Occipital lobe (tissue), 2 donors: ENCODE data around the gene IDH3G. TPM values are rescaled to one million over a fixed set of nuclear protein-coding genes. Genes with fewer than 3 reads are reported as not detected.

Experiments
- DNase-seq: peaks from one replicate; lab custom pipeline; 2025; lab: John Stamatoyannopoulos, UW
- total RNA-seq: library from RNA; depleted of rRNA; stranded (reverse); fragments of >200 nt; gene quantifications from one replicate; pipeline ENCODE4 v1.2.3, GENCODE V29; 2014

The IDH3G gene
- total RNA-seq, 1 donor from 2014 or later = 29.0 TPM

DNA sequence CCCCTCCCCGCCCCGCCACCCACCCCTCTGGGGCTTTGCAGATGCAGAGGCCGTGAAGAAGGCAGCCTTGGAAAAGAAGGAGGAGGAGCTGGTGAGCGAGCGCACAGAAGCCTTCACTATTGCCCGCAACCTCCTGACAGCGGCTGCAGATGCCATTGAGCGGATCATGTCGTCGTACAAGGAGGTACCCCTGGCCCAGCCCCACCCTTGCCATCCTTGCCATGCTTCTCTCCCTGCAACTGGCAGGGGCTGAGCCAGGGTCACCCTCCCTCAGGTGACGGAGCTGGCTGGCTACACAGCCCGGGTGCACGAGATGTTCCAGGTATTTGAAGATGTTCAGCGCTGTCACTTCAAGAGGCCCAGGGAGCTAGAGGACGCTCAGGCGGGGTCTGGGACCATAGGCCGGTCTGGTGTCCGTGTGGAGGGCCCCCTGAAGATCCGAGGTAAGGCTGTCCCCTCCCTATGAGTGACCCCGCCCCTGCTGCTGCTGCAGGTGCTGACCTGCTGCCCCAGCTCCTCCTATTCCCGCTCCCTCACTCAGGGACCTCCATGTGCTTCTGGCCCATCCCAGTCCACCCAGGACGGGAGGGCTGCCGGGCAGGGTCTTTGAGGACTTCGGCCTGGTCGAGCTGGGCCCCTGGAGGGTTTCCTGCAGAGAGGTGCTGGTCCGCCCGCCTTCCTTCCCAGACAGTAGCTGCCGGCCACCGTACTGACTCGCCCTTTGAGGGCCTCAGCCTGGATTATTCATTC lies 57.9 kb downstream of the IDH3G start:
- no peak for DNase-seq

Other genes with a start within 250 kb of the IDH3G start
- gene CCNQ, start 195.2 kb downstream of the IDH3G start, total RNA-seq = 17.3 TPM
- 1.7 TPM for gene DUSP9, start 147.2 kb downstream of the IDH3G start, total RNA-seq
- 27.5 TPM for gene PNCK, start 120.6 kb downstream of the IDH3G start, total RNA-seq
- 11.4 TPM for gene SLC6A8, start 106.4 kb downstream of the IDH3G start, total RNA-seq
- 60.2 TPM for gene BCAP31, start 70.0 kb downstream of the IDH3G start, total RNA-seq
- 5.0 TPM for gene ABCD1, start 69.5 kb downstream of the IDH3G start, total RNA-seq
- 0.47 TPM for gene PLXNB3, start 30.1 kb downstream of the IDH3G start, total RNA-seq
- gene SRPK3, start 13.3 kb downstream of the IDH3G start, total RNA-seq = 0.16 TPM
- gene SSR4, start 293 bp upstream of the IDH3G start, total RNA-seq = 78.9 TPM
- 148 TPM for gene PDZD4, start 36.2 kb upstream of the IDH3G start, total RNA-seq
- 98.1 TPM for gene L1CAM, start 91.8 kb upstream of the IDH3G start, total RNA-seq
- not detected for gene AVPR2, start 110.3 kb upstream of the IDH3G start, total RNA-seq
- 6.6 TPM for gene ARHGAP4, start 131.9 kb upstream of the IDH3G start, total RNA-seq
- gene NAA10, start 140.7 kb upstream of the IDH3G start, total RNA-seq = 17.6 TPM
- 2.8 TPM for gene RENBP, start 150.3 kb upstream of the IDH3G start, total RNA-seq
- 12.6 TPM for gene HCFC1, start 177.4 kb upstream of the IDH3G start, total RNA-seq
- gene TMEM187, start 178.4 kb upstream of the IDH3G start, total RNA-seq = 2.7 TPM
- 8.7 TPM for gene IRAK1, start 225.5 kb upstream of the IDH3G start, total RNA-seq